ENCODE data around the gene GJB2.

The GJB2 gene

DNA sequence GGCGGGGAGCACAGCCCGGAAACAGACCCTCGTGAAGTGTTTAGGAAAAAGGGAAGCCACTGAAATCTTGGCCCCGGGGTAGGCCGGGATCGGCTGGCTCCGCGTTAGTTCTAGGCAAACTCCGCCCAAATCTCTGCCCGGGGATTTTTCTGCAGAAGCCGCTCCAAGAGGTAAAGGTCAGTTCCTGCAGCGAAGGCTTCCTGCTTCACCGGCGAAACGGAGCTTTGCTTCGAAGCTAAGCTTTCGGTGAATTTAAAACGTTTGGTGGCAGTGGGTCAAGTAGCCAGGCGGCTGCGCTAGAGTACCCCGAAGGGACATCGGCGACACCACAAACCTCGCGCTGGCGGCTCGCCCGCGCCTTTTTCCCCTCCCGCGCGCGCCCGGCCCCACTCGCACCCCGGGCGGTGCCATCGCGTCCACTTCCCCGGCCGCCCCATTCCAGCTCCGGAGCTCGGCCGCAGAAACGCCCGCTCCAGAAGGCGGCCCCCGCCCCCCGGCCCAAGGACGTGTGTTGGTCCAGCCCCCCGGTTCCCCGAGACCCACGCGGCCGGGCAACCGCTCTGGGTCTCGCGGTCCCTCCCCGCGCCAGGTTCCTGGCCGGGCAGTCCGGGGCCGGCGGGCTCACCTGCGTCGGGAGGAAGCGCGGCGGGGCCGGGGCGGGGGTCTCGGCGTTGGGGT lies 441 bp downstream of the GJB2 start:
- DNase-seq (ENCODE audit: low spot score) = no peak

DNA sequence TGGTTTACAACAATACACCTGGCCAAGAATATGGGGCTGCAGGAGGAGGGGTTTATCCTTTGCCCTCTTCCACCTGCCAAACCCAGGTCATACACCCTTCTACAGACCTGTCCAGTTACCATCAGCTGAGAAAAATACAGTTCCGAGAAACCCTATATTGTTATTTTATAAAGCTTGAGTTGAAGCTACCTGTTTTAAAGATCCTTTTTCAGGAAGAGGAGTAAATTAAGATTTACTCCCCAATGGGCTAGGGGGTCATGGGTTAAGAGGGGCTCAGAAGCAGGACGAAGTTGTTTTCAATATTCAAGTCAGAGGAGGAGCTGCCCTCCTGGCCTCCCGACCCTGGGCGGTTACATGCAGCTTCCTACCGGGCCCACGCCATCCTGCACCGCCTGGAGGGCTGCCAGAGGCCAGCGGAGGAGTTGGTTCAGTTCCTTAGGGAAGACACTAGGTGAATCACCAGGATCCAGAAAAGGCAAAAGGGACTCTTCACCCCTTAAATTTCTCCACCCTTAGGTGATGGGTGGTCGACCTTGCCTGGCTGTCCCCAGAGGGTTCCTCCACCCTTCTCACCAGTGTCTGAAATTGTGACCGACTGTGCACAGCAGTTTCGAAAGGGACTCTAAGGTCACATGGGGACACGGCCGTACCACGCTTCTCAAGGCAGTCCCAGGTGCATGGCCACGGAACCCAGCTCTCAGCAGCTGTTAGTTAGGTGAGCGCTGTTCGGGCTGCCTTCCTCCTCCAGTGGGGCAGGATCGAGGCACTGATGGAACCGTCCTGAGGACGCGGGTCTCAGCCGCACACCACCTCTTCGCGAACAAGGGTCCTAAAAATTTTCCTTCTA lies 1.2 kb downstream of the GJB2 start:
- no peak for DNase-seq (ENCODE audit: low spot score)

DNA sequence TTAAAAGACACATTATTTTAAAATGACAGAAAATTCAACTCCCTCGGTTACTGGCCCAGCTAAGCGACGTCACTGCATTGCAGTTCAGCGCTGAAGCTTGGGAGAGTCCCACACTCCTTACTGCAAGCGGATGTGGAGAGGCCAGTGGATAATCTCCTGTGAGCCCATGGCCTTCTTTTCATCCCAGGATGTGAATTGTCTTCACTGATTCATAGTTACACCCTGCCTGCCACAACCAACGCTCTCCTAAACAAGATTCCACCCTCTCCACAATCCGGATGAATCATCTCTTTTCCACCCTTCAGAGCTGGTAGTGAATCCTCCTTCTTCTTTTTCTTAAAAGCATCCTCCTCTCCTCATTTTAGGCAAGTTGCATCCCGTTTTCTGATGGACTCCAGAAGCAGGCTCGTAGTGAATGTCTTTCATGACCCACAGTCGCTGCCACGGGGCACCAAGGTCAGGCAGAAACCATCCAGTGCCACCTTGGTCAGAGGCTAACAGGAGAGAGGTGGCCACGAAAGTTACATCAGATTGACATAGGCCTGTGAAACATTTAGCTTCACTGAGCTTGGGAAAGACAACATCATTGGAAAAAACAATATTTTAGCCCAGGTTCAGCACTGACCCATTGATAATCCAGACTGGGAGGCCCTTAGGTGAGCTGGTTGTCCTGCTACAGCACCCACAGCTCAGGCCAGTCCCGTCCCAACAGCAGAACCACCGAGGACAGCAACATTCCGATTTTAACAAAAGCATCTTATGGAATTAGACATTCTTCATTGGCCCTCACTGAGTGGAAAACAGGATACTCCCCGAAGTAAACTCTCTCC lies 2.0 kb downstream of the GJB2 start:
- DNase-seq (ENCODE audit: low spot score) = no peak

DNA sequence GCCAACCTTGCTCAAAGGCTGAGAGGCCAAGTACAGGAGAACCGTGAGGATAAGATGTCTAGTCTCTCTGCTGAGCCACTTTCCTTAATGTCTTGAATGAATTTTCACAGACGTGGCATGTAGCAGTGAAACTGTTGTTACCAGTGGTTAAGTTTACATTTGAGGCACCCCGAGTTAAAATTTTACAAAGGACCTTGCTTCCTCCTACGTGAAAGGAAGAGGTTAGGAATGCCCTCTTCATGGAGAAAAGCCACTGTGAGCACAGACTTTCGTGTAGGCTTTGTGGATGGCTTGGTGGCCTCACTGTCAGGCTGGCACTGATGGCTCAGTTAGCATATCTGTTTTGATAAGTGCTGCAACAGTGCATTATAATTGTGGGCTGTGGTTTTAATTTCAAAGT lies 2.7 kb downstream of the GJB2 start:
- no peak for DNase-seq (ENCODE audit: low spot score)

DNA sequence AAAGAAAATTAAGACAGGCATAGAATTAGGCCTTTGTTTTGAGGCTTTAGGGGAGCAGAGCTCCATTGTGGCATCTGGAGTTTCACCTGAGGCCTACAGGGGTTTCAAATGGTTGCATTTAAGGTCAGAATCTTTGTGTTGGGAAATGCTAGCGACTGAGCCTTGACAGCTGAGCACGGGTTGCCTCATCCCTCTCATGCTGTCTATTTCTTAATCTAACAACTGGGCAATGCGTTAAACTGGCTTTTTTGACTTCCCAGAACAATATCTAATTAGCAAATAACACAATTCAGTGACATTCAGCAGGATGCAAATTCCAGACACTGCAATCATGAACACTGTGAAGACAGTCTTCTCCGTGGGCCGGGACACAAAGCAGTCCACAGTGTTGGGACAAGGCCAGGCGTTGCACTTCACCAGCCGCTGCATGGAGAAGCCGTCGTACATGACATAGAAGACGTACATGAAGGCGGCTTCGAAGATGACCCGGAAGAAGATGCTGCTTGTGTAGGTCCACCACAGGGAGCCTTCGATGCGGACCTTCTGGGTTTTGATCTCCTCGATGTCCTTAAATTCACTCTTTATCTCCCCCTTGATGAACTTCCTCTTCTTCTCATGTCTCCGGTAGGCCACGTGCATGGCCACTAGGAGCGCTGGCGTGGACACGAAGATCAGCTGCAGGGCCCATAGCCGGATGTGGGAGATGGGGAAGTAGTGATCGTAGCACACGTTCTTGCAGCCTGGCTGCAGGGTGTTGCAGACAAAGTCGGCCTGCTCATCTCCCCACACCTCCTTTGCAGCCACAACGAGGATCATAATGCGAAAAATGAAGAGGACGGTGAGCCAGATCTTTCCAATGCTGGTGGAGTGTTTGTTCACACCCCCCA lies 3.8 kb downstream of the GJB2 start:
- no peak for DNase-seq (ENCODE audit: low spot score)

DNA sequence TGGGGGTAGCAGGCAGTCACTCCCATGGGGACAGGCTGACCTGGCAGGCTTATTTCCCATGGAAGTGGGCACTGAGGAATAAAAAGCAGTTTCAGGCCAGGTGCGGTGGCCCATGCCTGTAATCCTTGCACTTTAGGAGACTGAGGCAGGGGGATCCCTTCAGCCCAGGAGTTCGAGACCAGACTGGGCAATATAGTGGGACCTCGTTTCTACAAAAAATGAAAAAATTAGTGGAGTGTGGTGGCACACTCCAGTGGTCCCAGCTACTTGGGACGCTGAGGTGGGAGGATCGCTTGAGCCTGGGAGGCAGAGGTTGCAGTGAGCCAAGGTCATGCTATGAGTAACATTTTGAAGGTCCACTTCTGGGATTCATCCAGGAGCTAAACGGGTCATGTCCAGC lies 6.0 kb downstream of the GJB2 start:
- no peak for DNase-seq (ENCODE audit: low spot score)

DNA sequence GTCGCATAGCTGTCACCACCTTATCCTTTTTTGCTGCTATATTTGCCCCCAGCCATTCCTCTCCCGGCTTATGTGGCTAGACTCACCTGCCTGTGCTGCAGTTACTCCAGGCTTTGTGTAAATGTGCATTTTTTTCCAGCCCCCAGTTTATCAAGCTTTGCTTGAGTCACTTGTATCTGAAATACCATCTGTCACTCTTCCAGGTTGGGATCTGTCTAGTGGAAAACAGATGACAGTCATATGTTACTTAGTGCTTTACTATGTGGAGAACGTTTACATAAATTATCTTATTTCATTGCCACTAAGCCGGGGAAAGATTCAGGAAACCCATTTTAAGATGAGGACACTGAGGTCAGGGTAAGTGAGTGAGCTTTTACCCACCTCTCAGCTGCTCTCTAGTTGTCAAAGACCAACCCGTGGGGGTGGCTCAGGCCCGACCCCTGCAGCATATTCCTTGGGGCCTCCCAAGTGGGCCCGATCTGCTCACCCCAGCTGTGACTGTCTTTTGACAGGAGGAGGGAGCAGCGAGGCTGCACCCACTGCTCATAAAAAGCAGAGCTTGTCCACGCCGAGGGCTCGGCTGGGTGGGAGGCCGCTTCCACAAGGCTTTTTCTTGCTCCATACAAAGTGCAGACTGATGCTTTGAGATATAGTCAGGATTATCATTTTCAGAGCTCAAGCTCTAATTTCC lies 7.2 kb downstream of the GJB2 start:
- DNase-seq (ENCODE audit: low spot score) = no peak

DNA sequence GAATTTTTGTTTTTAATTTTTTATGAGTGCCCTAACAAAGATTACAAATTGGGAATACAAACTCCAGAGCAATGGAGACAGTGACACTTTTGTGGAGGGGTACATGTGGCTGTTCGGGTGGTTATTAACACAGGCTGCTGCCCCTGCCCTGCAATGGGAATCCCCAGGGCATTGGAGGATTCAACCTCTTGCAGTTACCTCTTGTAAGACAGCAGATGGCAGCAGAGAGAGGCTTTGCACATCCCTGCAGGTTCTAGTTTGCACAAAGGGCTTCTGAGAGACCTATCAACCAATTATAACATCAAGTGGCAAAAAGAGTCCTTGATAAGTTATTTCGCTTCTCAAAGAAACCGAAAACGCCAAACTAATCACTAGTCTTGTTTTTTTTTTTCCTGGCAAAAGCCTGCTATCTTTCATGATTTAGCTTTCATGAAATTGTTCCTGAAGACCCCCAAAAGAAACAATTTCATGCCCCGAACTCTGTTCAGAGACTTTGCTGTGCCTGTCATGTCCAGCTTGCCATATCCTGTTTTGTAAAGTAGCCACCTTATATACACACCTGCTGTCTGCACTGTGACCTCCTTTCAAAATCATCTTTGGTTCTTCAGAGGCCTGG lies 10.4 kb downstream of the GJB2 start:
- DNase-seq (ENCODE audit: low spot score) = peak; percentile 71

DNA sequence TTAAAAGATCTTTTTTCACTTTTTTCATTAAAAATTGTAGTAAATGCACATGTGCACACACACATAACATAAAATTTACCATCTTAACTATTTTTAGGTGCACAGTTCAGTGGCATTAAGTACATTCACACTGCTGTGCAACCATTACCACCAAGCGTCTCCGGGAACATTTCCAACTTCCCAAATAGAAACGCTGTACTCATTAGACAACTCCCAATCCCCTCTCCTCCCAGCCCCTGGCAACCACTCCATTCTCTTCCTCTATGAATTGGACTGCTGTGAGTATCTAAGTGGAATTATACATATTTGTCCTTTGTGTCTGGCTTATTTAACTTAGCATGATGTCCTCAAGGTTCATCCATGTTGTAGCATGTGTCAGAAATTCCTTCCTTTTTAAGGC lies 11.6 kb downstream of the GJB2 start:
- no peak for DNase-seq (ENCODE audit: low spot score)

DNA sequence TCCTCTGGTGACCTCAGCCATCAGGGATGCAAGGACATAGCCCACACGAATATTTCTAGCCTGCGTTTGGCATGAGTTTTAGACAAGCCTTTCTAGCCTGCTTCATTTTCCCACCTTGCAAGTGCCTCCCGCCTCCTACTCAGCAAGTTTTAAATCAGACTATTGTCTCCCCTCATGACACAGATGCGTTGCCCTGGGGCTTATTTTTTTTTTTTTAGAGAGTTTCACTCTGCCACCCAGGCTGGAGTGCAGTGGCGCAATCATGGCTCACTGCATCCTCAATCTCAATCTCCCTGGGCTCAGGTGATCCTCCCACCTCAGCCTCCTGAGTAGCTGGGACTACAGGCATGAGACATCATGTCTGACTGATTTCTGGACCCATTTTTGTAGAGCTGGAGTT lies 14.6 kb downstream of the GJB2 start:
- DNase-seq (ENCODE audit: low spot score) = no peak

DNA sequence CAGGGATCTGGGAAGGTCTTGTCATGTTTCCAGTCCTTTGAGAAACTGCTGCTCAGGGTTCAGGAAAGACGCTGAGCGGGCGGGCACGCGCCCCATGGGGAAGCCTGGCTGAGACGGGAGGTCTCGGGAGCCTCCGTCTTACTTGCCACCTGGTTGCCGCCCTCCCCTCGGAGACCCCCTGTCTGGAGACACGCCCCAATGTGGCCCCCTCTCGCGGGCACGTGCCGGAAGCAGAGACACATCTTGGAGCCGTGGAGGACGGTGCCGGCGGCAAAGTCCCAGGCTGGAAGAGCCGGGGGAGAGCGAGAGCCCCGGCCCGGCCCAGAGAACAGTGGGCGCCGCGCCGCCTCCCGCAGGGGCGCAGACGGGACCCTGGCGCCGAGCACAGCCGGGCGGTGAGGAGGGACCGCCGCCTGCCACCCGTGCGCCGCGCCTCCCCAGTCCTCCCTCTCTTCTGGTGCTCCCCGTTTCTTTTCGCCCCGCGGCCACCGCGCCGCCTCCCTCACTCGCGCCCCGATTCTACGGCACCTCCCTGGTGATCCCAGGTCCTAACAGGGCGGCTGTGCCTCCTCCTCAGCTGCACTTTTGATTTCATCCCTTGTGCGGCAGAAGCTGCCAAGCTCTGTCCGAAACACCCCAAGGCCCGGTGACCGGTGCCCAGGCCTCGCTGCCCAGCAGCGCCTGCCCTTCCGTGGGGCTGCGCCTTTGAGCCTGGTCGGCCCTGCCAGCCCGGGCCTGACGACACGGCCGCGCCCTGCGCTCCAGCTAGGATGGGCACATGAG lies 15.5 kb downstream of the GJB2 start:
- no peak for DNase-seq (ENCODE audit: low spot score)

DNA sequence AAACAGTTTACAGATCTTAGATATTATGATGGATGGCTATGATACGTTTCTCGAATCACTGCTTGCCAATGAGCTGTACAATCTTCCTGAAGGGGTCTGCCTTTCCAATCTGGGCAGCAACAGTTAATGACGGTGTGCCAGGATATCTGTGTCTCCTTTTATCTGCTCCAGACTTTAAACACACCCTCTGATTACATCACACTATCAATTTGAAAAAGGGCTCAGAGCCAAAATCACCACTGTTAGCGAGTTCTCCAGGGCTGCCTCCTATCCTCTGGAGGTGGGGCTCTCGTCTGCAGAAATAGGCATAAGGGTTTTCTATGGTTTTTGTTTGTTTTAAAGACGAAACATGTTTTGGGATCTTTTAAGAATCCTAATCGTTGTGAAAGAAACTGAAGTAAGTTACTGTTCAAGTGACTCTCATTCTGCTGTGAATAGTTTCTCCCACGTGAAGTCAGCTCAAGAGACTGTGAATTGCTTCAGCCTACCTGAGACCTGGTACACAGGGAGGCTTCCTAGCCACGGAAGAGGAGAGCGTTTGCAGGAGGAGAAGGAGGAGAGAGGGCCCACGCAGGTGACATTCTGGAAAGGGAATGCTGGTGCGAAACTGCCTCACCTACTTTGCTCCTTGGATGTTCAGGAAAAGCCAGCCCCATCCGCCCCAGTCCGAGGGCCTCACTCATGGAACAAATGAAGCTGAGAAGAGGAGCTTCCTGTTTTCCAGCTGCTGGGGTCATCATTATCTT lies 16.7 kb downstream of the GJB2 start:
- no peak for DNase-seq (ENCODE audit: low spot score)

DNA sequence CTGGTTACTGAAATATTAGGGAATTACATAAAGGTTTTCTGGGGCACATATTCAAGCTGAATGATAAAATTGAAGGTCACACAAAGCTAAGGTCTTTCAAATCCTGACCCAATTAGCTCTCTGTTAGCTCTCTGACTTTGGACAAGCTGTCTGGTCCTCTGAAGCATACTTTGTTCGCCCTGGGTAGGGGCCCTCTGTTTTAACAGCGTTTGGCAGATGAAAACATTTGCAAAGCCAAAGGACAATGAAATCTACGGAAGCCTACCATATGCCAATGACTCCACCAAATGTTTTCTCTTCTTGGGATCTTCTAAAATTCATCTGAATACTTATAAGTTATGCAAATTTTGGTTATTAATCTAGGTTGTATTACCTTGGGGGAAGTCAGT lies 17.3 kb downstream of the GJB2 start:
- DNase-seq (ENCODE audit: low spot score) = no peak

DNA sequence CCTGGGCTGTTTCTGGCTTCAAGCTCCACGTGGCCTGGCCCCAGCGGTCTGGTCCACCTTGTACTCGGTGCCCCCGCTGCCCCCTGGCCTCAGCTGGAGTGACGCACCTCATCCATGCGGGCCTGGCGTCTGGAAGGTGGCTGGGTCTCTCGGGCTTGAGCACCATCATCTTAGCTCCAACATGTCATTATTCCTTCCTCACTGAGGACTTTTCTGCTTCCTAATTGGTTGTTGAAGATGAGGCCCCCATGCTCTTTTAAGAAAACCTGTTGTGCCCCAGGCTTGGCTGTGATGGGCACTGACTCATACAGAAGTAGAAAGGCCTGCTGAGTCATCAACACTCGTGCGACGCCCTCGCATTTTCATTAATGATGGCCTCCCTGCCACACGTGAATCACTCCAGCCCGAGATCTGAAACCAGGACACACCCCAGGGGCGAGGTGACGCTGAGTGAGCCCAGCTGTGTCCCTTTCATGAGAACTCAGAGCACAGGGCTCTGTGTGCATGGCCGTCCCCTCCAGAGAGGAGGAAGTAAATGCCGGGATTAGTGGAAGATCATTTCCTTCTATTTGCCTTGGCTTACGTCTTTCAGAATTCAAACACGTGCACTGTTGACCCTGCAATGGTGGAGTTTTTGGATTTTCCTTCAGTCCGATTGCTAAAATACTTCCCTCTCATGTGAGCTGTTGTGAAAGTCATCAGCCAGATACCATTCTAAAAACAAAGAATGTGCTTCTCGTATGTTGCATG lies 17.9 kb downstream of the GJB2 start:
- no peak for DNase-seq (ENCODE audit: low spot score)

DNA sequence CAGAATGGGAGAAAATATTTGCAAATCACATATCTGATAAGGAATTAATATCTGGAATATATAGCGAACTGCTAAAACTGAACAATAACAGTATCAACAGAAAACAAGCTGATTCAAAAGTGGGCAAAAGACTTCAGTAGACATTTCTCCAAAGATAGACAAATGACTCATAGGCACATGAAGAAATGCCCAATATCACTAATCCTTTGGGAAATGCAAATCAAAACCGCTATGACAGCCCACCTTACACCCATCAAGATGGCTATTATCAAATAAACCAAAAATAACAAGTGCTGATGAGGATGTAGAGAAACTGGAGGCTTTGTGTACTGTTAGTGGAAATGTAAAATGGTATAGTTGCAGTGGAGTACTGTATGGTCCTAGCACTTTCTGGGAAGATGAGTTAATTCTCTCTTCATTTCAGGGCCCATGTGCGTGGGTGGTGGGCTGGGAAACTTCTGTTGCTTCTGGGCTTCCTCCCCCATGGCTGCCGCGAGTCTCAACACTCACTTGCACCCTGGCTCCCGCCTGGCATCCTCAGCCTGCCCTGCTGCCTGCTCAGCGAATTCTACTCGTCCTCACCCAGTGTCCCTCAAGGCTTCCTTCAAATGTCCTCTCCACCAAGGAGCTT lies 19.5 kb downstream of the GJB2 start:
- no peak for DNase-seq (ENCODE audit: low spot score)

DNA sequence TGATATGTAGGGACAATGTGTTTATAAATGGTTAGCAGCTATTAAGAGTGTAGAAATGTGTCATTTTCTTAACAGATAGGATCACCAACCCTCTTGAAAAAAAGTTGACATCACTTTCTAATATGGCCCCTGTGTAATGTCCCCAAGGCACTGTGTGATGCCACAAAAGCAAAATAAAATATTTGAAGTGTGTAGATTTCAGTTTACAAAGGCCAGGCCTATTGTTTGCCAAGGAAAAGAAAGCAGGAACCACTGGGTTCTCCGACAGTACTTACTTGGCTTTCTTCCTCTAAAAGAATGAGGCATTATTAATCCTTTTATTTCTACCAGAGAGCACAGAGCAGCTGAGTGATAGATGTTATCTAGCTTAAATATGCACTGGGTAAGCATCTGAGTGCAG lies 21.4 kb downstream of the GJB2 start:
- DNase-seq (ENCODE audit: low spot score) = no peak

DNA sequence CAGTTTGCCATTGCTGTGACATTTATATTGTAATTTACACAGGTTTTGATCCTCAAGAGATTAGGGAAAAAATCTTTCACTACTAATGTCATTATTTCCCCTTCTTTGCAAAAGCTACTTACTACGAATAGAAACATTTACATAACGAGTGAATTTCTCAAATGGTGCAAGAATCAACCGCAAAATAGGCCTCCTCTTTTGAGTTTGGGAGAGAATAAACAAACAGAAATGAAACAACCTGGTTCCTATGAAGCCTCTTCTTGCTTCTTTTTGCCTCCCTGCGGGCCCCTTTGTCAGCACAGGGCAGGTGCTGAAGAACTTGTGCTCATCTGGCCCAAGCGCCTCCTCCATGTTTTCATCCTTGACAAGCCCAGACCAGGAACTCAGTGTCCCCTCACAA lies 21.8 kb downstream of the GJB2 start:
- DNase-seq (ENCODE audit: low spot score) = no peak

DNA sequence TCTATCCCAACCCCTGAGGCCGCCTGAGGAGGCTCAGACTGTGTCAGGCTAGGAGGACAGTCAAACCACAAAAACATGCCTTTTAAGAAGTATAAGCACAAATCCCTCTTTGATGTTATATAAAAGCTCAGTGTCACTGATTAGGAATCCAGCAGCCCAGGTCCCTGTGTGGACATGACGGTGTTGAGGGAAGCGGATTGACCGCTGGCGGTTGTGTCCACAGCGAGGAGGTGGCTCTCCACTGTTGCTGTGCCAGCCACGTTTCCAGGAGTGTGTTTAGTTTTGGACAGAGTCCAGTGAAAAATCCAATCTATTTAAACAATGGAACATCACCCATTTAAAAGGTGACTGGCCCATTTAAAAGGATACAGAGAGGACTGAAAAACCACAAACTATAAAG lies 24.3 kb downstream of the GJB2 start:
- DNase-seq (ENCODE audit: low spot score) = no peak

All from globus pallidus (tissue), 1 donor.